HEK293 (cell line): ENCODE measurements around the gene CCDC190.

Source experiments
- CTCF ChIA-PET: fragments of 350-600 bp; formaldehyde crosslinking; extraction: SDS; loops from one replicate; lab custom pipeline; 2021; ENCODE audit warnings: antibody characterized with exemption; lab: Yijun Ruan, JAX
- POLR2A ChIA-PET: fragments of 300-600 bp; formaldehyde crosslinking; extraction: SDS; loops from one replicate; lab custom pipeline; 2020; ENCODE audit warnings: antibody characterized with exemption, inconsistent platforms; lab: Yijun Ruan, JAX
- H3K27ac ChIP-seq: fragments of 200-500 bp; sonication (Bioruptor generic); 2 replicates; pipeline ENCODE4 v1.5.1; 2014; ENCODE audit warnings: low read depth, low read length, control low read depth, inconsistent platforms; ENCODE audit errors: extremely low read depth
- H3K36me3 ChIP-seq, 2 experiments: fragments of 200-500 bp in 1 of 2; sonication (Bioruptor generic) in 1 of 2; 1 replicate in 1 of 2; 2 replicates in 1 of 2; pipeline ENCODE4 v1.5.1; 2014 to 2017; ENCODE audit warnings: inconsistent platforms in 2 of 2, low read length in 2 of 2; ENCODE audit not compliant: control insufficient read depth in 2 of 2, insufficient read depth in 1 of 2
- H3K4me1 ChIP-seq: fragments of 200-500 bp; sonication (Bioruptor generic); 2 replicates; pipeline ENCODE4 v1.5.1; 2014; ENCODE audit warnings: mild to moderate bottlenecking, low read length, inconsistent platforms; ENCODE audit not compliant: control insufficient read depth, insufficient read depth
- H3K4me3 ChIP-seq: 2 replicates; pipeline ENCODE4 v1.5.1; 2011; ENCODE audit warnings: low read depth, mild to moderate bottlenecking, control low read depth, low read length, moderate library complexity
- H3K9me3 ChIP-seq: fragments of 200-500 bp; sonication (Bioruptor generic); 2 replicates; pipeline ENCODE4 v1.5.1; 2014; ENCODE audit warnings: low read depth, low read length, inconsistent platforms; ENCODE audit not compliant: control insufficient read depth, insufficient read depth
- EGR2 ChIP-seq: fragments of 450-650 bp; formaldehyde crosslinking; IDR thresholded peaks from 2 replicates; pipeline ENCODE4 v1.5.1; 2016; ENCODE audit warnings: low read depth, missing biosample characterization, missing genetic modification characterization
- FEZF1 ChIP-seq: fragments of 450-650 bp; formaldehyde crosslinking; IDR thresholded peaks from 2 replicates; pipeline ENCODE4 v1.5.1; 2016; ENCODE audit warnings: missing biosample characterization, missing genetic modification characterization
- GLIS1 ChIP-seq: fragments of 450-650 bp; formaldehyde crosslinking; IDR thresholded peaks from 2 replicates; pipeline ENCODE4 v1.5.1; 2016; ENCODE audit warnings: missing biosample characterization, missing genetic modification characterization
- KLF10 ChIP-seq: fragments of 450-650 bp; IDR thresholded peaks from 2 replicates; pipeline ENCODE4 v1.5.1; 2018; ENCODE audit warnings: missing biosample characterization, mild to moderate bottlenecking, missing genetic modification characterization
- OSR2 ChIP-seq: fragments of 450-650 bp; formaldehyde crosslinking; IDR thresholded peaks from 2 replicates; pipeline ENCODE4 v1.5.1; 2016; ENCODE audit warnings: missing biosample characterization, missing genetic modification characterization
- RBAK ChIP-seq: fragments of 450-650 bp; formaldehyde crosslinking; IDR thresholded peaks from 2 replicates; pipeline ENCODE4 v1.5.1; 2016; ENCODE audit warnings: missing biosample characterization, missing genetic modification characterization
- ZBTB11 ChIP-seq: fragments of 450-650 bp; formaldehyde crosslinking; conservative IDR thresholded peaks from 2 replicates; pipeline ENCODE4 v1.5.1; 2016; ENCODE audit warnings: low read depth, missing biosample characterization, missing genetic modification characterization
- ZBTB48 ChIP-seq: fragments of 450-650 bp; formaldehyde crosslinking; IDR thresholded peaks from 2 replicates; pipeline ENCODE4 v1.5.1; 2016; ENCODE audit warnings: missing biosample characterization, missing genetic modification characterization
- ZNF138 ChIP-seq: fragments of 450-650 bp; formaldehyde crosslinking; IDR thresholded peaks from 2 replicates; pipeline ENCODE4 v1.5.1; 2016; ENCODE audit warnings: missing biosample characterization, missing genetic modification characterization, borderline replicate concordance
- ZNF140 ChIP-seq: fragments of 450-650 bp; formaldehyde crosslinking; IDR thresholded peaks from 2 replicates; pipeline ENCODE4 v1.5.1; 2016; ENCODE audit warnings: missing biosample characterization, missing genetic modification characterization
- ZNF148 ChIP-seq: fragments of 450-650 bp; formaldehyde crosslinking; IDR thresholded peaks from 2 replicates; pipeline ENCODE4 v1.5.0; 2017; ENCODE audit warnings: missing biosample characterization, missing genetic modification characterization, borderline replicate concordance
- ZNF157 ChIP-seq: fragments of 450-650 bp; formaldehyde crosslinking; IDR thresholded peaks from 2 replicates; pipeline ENCODE4 v1.5.1; 2016; ENCODE audit warnings: missing biosample characterization, missing genetic modification characterization
- ZNF202 ChIP-seq: fragments of 450-650 bp; formaldehyde crosslinking; IDR thresholded peaks from 2 replicates; pipeline ENCODE4 v1.5.1; 2016; ENCODE audit warnings: missing biosample characterization, missing genetic modification characterization, borderline replicate concordance
- ZNF302 ChIP-seq: fragments of 450-650 bp; formaldehyde crosslinking; IDR thresholded peaks from 2 replicates; pipeline ENCODE4 v1.5.1; 2016; ENCODE audit warnings: missing biosample characterization, missing genetic modification characterization, low read depth
- ZNF514 ChIP-seq: fragments of 450-650 bp; formaldehyde crosslinking; IDR thresholded peaks from 2 replicates; pipeline ENCODE4 v1.5.1; 2016; ENCODE audit warnings: missing biosample characterization, missing genetic modification characterization
- ZNF544 ChIP-seq: fragments of 450-650 bp; formaldehyde crosslinking; IDR thresholded peaks from 2 replicates; pipeline ENCODE4 v1.5.0; 2017; ENCODE audit warnings: missing biosample characterization, missing genetic modification characterization
- ZNF629 ChIP-seq: fragments of 450-650 bp; formaldehyde crosslinking; IDR thresholded peaks from 2 replicates; pipeline ENCODE4 v1.5.1; 2017; ENCODE audit warnings: missing biosample characterization, missing genetic modification characterization
- ZNF658 ChIP-seq: fragments of 450-650 bp; formaldehyde crosslinking; IDR thresholded peaks from 2 replicates; pipeline ENCODE4; 2016; ENCODE audit warnings: missing biosample characterization, missing genetic modification characterization
- ZNF791 ChIP-seq: fragments of 450-650 bp; formaldehyde crosslinking; IDR thresholded peaks from 2 replicates; pipeline ENCODE4 v1.5.1; 2016; ENCODE audit warnings: missing biosample characterization, missing genetic modification characterization
- ZNF830 ChIP-seq: fragments of 450-650 bp; IDR thresholded peaks from 2 replicates; pipeline ENCODE4 v1.5.0; 2018; ENCODE audit warnings: missing biosample characterization, missing genetic modification characterization, low read depth, mild to moderate bottlenecking, moderate library complexity

Gene CCDC190

GRCh38 chr1:162884831-162885230 is 23.9 kb upstream of the CCDC190 start:
- no peaks in the 10 kb centered on the region for H3K9me3 ChIP-seq
- no peaks in the 10 kb centered on the region for H3K4me1 ChIP-seq
- no peak overlapping the region for H3K27ac ChIP-seq
- TF ChIP-seq ZNF629 (tag by site-specific recombination): no peak
- no peak for TF ChIP-seq ZNF138 (tag by site-specific recombination)
- no peak for TF ChIP-seq ZNF791 (tag by site-specific recombination)
- no peak for TF ChIP-seq ZNF544 (tag by site-specific recombination)
- no peak for TF ChIP-seq ZNF148 (tag by site-specific recombination)
- no peak for TF ChIP-seq ZNF658 (tag by site-specific recombination)
- TF ChIP-seq ZNF830 (tag by site-specific recombination): no peak
- TF ChIP-seq ZNF202 (tag by site-specific recombination): no peak
- TF ChIP-seq ZNF514 (tag by site-specific recombination): no peak
- TF ChIP-seq ZNF157 (tag by site-specific recombination): no peak
- TF ChIP-seq FEZF1: no peak
- H3K4me3 ChIP-seq: no peak overlapping the region
- H3K36me3 ChIP-seq: no peaks in the 10 kb centered on the region
- POLR2A ChIA-PET: no interaction called here
- CTCF ChIA-PET: interaction anchor here (0.6 to 1.7 kb wide), 3 partner anchors 37 to 270 kb away, joined by 3 to 6 read pairs (median 4); partner anchors contain the start of gene RGS4

GRCh38 chr1:162882248-162882674 is 21.3 kb upstream of the CCDC190 start:
- POLR2A ChIA-PET: no interaction called here
- H3K4me1 ChIP-seq: no peaks in the 10 kb centered on the region
- TF ChIP-seq ZBTB11: no peak
- no peak for TF ChIP-seq GLIS1
- TF ChIP-seq RBAK (tag by site-specific recombination): no peak
- TF ChIP-seq KLF10 (tag by site-specific recombination): no peak
- TF ChIP-seq ZBTB48 (tag by site-specific recombination): no peak
- TF ChIP-seq EGR2 (tag by site-specific recombination): no peak
- no peak for TF ChIP-seq OSR2 (tag by site-specific recombination)
- no peak for TF ChIP-seq ZNF302 (tag by site-specific recombination)
- no peak for TF ChIP-seq ZNF544 (tag by site-specific recombination)
- no peak for TF ChIP-seq ZNF140
- no peak overlapping the region for H3K27ac ChIP-seq
- CTCF ChIA-PET: interaction anchor here (0.7 to 1.7 kb wide), 3 partner anchors 187 to 433 kb away, joined by 3 to 5 read pairs (median 3); partner anchors contain the start of gene RGS4
- H3K9me3 ChIP-seq: no peaks in the 10 kb centered on the region
- H3K36me3 ChIP-seq: no peaks in the 10 kb centered on the region
- no peak overlapping the region for H3K4me3 ChIP-seq
